ENCODE measurements around the gene MN1. TPM values are rescaled to one million over a fixed set of nuclear protein-coding genes. Genes with fewer than 3 reads are reported as not detected.

Gene MN1
- total RNA-seq, 1 donor: 0.86 TPM

DNA sequence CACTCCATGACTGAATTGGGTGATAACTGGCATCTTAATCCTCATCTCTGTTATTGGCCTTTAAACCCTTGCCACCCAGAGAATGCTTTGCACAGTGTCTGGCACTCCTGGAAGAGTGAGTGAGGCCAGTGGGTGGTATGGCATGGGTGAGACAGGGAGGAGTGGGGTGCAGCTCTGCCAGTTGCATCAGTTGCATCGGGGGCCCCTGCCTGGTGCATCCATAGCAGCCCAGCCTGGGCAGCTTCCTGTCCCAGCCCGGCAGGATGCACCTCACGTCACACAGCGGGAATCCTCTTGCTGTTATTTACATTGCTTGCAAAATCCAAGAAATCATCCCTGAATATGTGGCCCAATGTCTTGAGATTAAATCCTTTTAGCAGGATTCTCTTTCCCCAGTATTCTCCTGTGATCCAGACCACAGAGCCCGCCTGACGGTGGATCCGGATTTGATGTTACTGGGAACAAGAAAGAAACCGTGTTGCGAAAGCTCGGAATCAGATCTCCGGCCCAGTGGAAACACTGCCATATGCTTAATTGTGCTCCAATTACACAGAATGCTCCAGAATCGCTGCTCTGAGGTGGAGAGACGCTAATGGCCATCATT is 37.6 kb upstream of the MN1 start:
- no peak for TF ChIP-seq CTCF (IDR thresholded peaks at IDR 0.05; ENCODE audit: insufficient read depth, low read depth, low read length)
- DNase-seq (ENCODE audit: low read depth): no peak
- no peak overlapping the region for H3K4me3 ChIP-seq (ENCODE audit: low read depth, low read length)

- DNase-seq (ENCODE audit: low read depth): no peak
- TF ChIP-seq CTCF (IDR thresholded peaks at IDR 0.05; ENCODE audit: insufficient read depth, low read depth, low read length): no peak
- H3K4me3 ChIP-seq (ENCODE audit: low read depth, low read length): no peak overlapping the region
Observed at GRCh38 chr22:27836181-27836580, 34.6 kb upstream of the MN1 start.

- no peak for TF ChIP-seq CTCF (IDR thresholded peaks at IDR 0.05; ENCODE audit: insufficient read depth, low read depth, low read length)
- DNase-seq (ENCODE audit: low read depth): peak; percentile 50
- no peak overlapping the region for H3K4me3 ChIP-seq (ENCODE audit: low read depth, low read length)
Observed at GRCh38 chr22:27835446-27835845, 33.9 kb upstream of the MN1 start.

GRCh38 chr22:27834364-27835185 is 33.0 kb upstream of the MN1 start:
- no peak for TF ChIP-seq CTCF (IDR thresholded peaks at IDR 0.05; ENCODE audit: insufficient read depth, low read depth, low read length)
- H3K4me3 ChIP-seq (ENCODE audit: low read depth, low read length): no peak overlapping the region
- DNase-seq (ENCODE audit: low read depth): no peak

GRCh38 chr22:27833803-27834202 is 32.2 kb upstream of the MN1 start:
- TF ChIP-seq CTCF (IDR thresholded peaks at IDR 0.05; ENCODE audit: insufficient read depth, low read depth, low read length): no peak
- H3K4me3 ChIP-seq (ENCODE audit: low read depth, low read length): no peak overlapping the region
- DNase-seq (ENCODE audit: low read depth): no peak

GRCh38 chr22:27832606-27833005 is 31.1 kb upstream of the MN1 start:
- TF ChIP-seq CTCF (IDR thresholded peaks at IDR 0.05; ENCODE audit: insufficient read depth, low read depth, low read length): no peak
- no peak for DNase-seq (ENCODE audit: low read depth)
- no peak overlapping the region for H3K4me3 ChIP-seq (ENCODE audit: low read depth, low read length)

Measured in fibroblast of villous mesenchyme (primary cell).